Nephron (organoid): Measurements from ENCODE around the gene THRB.

ENCODE experiments used
- H3K27ac Mint-ChIP-seq, 3 experiments: 2 replicates each; pipeline ENCODE4 v1.8.0; 2020; ENCODE audit warnings: mixed read lengths in 3 of 3, mild to moderate bottlenecking in 2 of 3, moderate library complexity in 1 of 3
- H3K27me3 Mint-ChIP-seq: 2 replicates; pipeline ENCODE4 v1.8.0; 2021; ENCODE audit warnings: low read depth, mild to moderate bottlenecking, moderate library complexity, mixed read lengths
- H3K36me3 Mint-ChIP-seq: 2 replicates; pipeline ENCODE4 v1.8.0; 2020; ENCODE audit warnings: low read depth, mixed read lengths
- H3K4me1 Mint-ChIP-seq: 2 replicates; pipeline ENCODE4 v1.8.0; 2020; ENCODE audit warnings: mixed read lengths
- H3K4me3 Mint-ChIP-seq, 3 experiments: 2 replicates each; pipeline ENCODE4 v1.8.0; 2020; ENCODE audit warnings: mild to moderate bottlenecking in 3 of 3, mixed read lengths in 3 of 3, moderate library complexity in 2 of 3
- H3K9me3 Mint-ChIP-seq: 2 replicates; pipeline ENCODE4 v1.8.0; 2020; ENCODE audit warnings: mixed read lengths
- TF ChIP-seq, protein P1 (sequence below), 3 experiments: fragments of 200-600 bp; sonication (generic); IDR thresholded peaks; one replicate each; pipeline ENCODE4 v1.5.0; 2021; ENCODE audit warnings: antibody characterized with exemption in 3 of 3; ENCODE audit not compliant: unreplicated experiment in 3 of 3

The THRB gene

DNA sequence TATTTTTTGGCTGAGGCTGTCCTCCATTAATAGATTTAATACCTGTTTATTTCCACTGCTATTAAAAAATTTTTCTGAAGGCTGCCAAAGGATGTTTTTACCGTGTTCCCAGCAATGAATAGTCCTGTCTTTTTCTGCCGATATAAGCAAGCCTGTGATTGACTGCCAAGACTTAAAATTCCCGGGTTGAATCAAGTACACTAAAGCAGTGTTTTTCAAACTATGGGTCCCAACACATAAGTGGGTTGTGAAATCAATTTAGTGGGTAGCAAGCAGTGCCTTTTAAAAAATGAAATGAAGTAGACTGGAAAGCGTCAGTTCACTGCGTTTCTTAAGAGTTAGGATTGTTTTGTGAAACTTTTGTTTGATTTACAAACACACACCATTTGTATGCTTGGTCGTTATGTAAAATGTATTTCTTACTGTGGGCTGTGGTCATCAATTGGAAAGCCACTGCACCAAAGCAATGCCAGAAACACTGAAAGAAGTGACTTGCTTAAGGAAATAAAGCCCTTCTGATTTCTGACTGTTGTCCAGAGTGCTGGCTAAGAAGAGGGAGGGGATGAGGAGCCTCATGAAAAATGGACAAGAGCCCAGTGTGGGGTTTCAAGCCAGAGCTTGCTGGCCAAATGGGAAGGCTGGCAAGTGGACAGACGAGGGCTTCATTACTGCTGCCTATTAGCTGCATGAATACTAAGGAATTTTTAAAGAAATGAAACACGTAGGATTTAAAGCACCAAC, 206.0 kb downstream of the THRB start:
- TF ChIP-seq, protein P1, sequence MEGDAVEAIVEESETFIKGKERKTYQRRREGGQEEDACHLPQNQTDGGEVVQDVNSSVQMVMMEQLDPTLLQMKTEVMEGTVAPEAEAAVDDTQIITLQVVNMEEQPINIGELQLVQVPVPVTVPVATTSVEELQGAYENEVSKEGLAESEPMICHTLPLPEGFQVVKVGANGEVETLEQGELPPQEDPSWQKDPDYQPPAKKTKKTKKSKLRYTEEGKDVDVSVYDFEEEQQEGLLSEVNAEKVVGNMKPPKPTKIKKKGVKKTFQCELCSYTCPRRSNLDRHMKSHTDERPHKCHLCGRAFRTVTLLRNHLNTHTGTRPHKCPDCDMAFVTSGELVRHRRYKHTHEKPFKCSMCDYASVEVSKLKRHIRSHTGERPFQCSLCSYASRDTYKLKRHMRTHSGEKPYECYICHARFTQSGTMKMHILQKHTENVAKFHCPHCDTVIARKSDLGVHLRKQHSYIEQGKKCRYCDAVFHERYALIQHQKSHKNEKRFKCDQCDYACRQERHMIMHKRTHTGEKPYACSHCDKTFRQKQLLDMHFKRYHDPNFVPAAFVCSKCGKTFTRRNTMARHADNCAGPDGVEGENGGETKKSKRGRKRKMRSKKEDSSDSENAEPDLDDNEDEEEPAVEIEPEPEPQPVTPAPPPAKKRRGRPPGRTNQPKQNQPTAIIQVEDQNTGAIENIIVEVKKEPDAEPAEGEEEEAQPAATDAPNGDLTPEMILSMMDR (IDR thresholded peaks at IDR 0.05; ENCODE audit: unreplicated experiment in 3 of 3), result no peak
- H3K27me3 Mint-ChIP-seq, result no peaks in the 10 kb centered on the region
- H3K4me1 Mint-ChIP-seq, result peaks cover 38% of the 10 kb centered on the region
- no peak overlapping the region for H3K4me3 Mint-ChIP-seq
- peak overlapping the region in 2 of 3 experiments; percentile 69 to 77 for H3K27ac Mint-ChIP-seq
- H3K36me3 Mint-ChIP-seq, result peaks cover 6% of the 10 kb centered on the region
- H3K9me3 Mint-ChIP-seq, result peaks cover 5% of the 10 kb centered on the region

DNA sequence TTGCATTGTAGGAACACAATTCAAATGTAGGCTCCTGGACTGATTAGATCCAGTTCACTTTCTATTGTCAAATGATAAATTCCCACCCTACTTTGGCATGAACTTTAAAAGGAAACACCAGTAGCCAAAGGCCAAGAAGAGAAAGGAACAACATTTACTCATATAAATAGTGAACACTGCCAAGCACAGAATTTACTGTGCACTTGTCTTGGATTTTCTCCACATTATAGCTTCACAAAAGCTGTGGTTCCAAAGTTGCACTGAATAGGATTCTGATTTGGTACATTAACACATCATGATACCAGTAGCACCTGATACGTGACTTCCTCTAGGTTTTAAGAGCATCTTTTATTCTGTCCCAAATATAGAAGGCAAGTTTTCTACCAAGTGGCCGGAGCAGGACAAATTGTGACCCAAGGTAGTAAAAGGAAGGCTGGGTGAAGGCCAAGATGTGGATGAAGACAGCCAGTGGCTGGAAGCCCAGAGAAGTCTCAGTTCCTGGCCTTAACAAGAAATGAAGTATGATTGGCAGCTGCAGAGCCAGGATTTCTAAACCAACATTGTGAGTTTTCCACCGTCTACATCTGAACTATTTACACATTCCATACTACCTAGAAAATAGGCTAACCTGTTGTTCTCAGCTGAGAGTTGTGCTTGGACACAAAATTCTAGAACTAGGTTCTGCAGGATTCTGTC, 206.7 kb downstream of the THRB start:
- peak overlapping the region in 2 of 3 experiments; percentile 69 to 77 for H3K27ac Mint-ChIP-seq
- peaks cover 6% of the 10 kb centered on the region for H3K36me3 Mint-ChIP-seq
- TF ChIP-seq, protein P1 (IDR thresholded peaks at IDR 0.05; ENCODE audit: unreplicated experiment in 3 of 3), result no peak
- peaks cover 38% of the 10 kb centered on the region for H3K4me1 Mint-ChIP-seq
- H3K9me3 Mint-ChIP-seq, result peaks cover 5% of the 10 kb centered on the region
- H3K27me3 Mint-ChIP-seq, result no peaks in the 10 kb centered on the region
- H3K4me3 Mint-ChIP-seq, result peak overlapping the region in 1 of 3 experiments; percentile 50

DNA sequence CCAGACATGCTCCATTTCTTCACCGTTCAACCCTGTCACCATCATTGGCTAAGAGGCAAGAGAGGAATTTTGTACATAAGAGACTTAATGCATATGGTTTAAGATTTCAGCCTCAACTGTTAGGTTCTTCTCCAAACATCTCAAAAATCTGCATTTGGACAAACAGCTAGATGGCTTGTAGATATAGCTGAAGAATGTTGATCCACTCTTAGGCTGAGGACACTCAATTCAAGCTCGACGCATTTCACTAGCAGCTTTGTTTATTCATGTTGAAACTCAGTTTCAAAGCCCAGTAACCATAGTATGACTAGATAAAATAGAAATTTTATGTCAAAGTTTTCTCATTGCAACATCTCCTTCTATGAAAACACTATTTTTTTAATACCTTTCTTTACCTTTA, 208.2 kb downstream of the THRB start:
- TF ChIP-seq, protein P1 (IDR thresholded peaks at IDR 0.05; ENCODE audit: unreplicated experiment in 3 of 3), result no peak
- Mint-ChIP-seq H3K27ac (peak overlapping the region in 1 of 3 experiments; percentile 69), H3K27me3 (no peaks in the 10 kb centered on the region), H3K4me3 (no peak overlapping the region), H3K4me1 (peaks cover 38% of the 10 kb centered on the region), H3K36me3 (peaks cover 6% of the 10 kb centered on the region), H3K9me3 (peaks cover 5% of the 10 kb centered on the region)

DNA sequence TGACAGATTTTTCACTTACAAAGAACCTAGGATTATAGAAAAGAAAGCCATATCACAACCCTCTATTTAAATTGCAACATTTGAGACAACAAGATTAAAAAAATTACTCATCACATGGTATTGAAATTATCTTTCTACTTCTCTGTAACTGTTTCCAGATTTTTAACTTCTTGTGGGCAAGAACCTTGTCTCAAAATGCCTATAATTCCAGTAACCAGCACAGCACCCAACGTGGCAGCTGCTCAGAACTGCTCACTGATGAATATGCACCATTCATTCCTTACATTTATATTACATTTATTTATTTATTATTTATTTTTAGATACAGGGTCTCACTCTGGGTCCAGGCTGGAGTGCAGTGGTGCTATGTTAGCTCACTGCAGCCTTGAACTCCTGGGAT, 216.1 kb downstream of the THRB start:
- no peaks in the 10 kb centered on the region for H3K9me3 Mint-ChIP-seq
- no peaks in the 10 kb centered on the region for H3K36me3 Mint-ChIP-seq
- peaks cover 3% of the 10 kb centered on the region for H3K27me3 Mint-ChIP-seq
- no peak overlapping the region for H3K4me3 Mint-ChIP-seq
- H3K4me1 Mint-ChIP-seq, result no peaks in the 10 kb centered on the region
- H3K27ac Mint-ChIP-seq, result no peak overlapping the region
- TF ChIP-seq, protein P1 (IDR thresholded peaks at IDR 0.05; ENCODE audit: unreplicated experiment in 3 of 3), result no peak

DNA sequence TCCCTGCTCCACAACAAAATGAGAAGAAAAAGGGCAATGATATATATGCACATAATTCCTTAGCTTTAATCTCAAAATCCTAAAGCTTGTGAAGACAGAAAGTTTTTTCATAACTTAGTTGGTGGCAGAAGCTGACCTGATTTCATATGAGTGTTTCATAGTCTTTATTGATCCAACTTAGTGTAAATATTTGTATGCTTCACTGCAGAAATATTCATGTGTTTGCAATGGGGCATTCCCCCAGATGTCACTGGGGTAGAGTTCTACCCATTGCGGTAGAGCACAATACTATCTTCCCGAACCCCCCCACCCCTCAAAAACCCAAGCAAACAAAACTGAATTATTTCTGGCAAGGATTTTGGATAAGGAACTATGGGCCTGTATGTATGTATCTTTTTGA, 221.2 kb downstream of the THRB start:
- TF ChIP-seq, protein P1 (IDR thresholded peaks at IDR 0.05; ENCODE audit: unreplicated experiment in 3 of 3), result no peak
- Mint-ChIP-seq H3K36me3 (no peaks in the 10 kb centered on the region), H3K4me3 (no peak overlapping the region), H3K27me3 (peaks cover 3% of the 10 kb centered on the region), H3K4me1 (peaks cover 23% of the 10 kb centered on the region), H3K9me3 (no peaks in the 10 kb centered on the region), H3K27ac (no peak overlapping the region)
